Measurements from ENCODE around the gene GRAMD1B.

DNA sequence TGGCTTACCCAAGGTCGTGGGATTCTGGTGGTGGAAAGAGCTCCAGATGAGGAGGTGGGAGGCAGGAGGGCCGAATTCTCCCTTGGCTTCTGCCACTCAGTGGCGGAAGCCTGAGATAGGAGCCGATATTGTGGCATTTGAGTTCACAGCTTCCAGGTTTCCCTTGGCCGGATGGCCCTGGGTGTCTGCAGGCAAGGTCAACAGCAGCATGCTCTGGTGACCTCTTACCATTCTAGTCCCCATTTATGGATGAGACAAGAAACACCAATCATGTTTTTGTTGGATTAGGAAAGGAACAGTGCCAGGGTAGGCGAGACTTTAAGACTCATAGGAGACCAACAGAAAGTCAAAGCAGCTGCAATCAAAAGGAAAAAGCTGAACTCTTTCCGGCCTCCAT, 89.7 kb downstream of the GRAMD1B start:
- no peak for TF ChIP-seq POLR2A (IDR thresholded peaks at IDR 0.05)
- TF ChIP-seq, protein P1, sequence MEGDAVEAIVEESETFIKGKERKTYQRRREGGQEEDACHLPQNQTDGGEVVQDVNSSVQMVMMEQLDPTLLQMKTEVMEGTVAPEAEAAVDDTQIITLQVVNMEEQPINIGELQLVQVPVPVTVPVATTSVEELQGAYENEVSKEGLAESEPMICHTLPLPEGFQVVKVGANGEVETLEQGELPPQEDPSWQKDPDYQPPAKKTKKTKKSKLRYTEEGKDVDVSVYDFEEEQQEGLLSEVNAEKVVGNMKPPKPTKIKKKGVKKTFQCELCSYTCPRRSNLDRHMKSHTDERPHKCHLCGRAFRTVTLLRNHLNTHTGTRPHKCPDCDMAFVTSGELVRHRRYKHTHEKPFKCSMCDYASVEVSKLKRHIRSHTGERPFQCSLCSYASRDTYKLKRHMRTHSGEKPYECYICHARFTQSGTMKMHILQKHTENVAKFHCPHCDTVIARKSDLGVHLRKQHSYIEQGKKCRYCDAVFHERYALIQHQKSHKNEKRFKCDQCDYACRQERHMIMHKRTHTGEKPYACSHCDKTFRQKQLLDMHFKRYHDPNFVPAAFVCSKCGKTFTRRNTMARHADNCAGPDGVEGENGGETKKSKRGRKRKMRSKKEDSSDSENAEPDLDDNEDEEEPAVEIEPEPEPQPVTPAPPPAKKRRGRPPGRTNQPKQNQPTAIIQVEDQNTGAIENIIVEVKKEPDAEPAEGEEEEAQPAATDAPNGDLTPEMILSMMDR (IDR thresholded peaks at IDR 0.05), result no peak
